Left hindlimb (tissue), 1 donor: ENCODE data around the gene CAB39L.

ENCODE experiments used
- DNase-seq: peaks from one replicate; pipeline ENCODE4 v3.0.0-alpha.2; 2018

Gene CAB39L

DNA sequence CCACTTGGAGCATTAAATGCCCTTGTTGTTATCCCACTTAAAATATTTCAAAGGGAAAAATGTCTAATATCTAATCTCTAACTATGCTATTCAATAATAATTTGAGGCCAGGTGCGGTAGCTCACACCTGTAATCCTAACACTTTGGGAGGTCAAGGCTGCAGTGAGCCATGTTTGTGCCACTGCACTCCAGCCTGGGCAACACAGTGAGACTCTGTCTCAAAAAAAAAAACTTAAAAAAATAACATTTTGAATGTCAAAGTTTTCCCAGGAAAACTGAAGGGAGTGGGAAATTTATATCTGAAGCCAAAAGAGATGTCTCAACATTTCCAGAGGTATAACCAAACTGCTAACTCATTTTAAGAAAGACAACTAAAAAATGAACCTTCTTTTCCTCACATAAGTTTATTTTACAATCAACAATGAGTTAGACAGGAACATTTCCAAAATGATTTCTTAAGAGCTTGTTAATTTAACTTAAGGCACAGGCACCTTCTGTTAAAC, 47.9 kb downstream of the CAB39L start:
- no peak for DNase-seq

DNA sequence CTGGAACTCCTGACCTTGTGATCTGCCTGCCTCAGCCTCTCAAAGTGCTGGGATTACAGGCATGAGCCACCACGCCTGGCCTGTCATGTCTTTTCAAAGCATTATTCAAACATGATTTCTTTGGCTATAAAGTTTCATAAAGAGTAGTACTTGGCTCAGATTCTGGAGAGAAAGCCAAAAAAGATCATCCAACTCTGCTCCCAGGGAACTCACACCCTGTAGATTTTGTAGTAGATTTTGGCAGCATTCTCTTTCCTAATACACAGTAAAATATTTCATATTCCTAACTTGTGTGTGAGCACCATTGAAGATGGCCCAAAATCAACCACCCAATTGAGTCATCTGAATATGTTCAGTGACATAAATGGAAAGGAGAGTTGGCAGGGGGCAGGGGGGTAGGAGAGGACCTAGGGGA, 48.4 kb downstream of the CAB39L start:
- DNase-seq, result peak; percentile 34

- DNase-seq, result no peak
Observed at GRCh38 chr13:49388091-49388635, 55.7 kb downstream of the CAB39L start.

DNA sequence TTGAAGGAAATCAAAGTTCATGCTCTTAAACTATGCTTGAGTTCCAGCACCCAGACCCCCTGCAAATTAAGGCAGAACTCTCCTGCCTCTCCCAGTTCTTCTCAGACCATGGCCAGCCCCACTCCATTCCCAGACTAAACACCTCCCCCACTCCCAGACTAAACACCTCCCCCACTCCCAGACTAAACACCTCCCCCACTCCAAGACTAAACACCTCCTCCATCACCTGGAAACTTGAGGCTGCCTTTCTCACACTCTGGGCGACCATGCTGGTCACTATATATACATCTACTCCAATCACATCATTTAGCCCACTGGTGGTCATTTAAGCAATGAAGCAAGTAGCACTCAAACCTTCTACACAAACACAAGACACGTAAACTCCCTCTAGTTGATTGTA, 57.2 kb downstream of the CAB39L start:
- DNase-seq, result no peak

DNA sequence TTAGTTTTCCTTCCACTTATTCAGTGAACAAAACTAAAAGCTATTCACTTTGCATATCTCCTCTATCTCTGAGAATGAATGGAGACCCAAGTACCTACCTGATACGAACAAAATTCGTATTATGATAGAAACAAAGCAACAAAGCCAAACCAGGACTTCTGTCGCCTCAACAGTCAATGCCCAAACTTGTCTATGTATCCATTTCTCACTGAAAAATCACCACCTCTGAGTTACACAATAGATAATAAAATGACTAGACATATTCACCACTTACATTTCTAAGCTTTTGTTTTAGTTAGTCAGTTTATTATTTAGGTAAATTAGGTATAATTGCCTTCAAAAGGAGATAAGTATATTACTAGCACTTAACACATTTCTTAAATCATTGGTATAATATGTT, 67.7 kb downstream of the CAB39L start:
- no peak for DNase-seq

DNA sequence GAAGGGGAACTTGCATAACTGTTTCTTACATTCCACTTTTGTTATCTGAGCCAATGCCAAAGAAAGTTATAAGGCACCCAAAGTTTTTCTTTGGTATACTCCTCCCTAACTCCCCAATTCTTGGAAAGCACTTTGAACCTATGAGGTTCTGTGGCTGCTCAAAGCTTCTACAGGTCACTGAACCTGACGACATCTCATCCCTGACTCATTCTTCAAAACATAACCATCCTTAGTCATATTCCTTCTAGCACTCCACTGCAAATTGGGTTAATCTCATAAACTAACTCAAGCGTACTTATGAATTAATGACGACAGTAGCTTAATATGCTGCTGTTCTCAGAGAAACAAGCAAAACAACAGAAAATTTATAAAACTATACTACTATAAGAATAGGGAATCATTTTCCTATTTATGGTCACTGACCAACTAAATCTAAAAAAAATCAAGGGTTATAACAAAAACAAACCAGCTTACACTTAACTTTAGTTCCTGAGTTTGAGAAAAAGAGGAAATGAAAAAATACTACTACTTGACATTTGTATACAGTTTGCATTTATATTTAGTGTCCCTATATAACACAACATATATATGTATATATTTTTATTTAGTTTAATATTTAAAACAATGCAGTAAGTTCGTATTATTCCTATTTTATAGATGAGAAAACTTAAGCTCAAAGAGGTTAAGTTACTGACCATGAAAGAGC, 69.1 kb downstream of the CAB39L start:
- DNase-seq, result no peak

GRCh38 chr13:49373716-49374115, 70.1 kb downstream of the CAB39L start:
- DNase-seq, result no peak

- no peak for DNase-seq
Observed at GRCh38 chr13:49371943-49372613, 71.8 kb downstream of the CAB39L start.

- no peak for DNase-seq
Observed at GRCh38 chr13:49370371-49370770, 73.5 kb downstream of the CAB39L start.

GRCh38 chr13:49369866-49370265, 74.0 kb downstream of the CAB39L start:
- DNase-seq, result no peak

DNA sequence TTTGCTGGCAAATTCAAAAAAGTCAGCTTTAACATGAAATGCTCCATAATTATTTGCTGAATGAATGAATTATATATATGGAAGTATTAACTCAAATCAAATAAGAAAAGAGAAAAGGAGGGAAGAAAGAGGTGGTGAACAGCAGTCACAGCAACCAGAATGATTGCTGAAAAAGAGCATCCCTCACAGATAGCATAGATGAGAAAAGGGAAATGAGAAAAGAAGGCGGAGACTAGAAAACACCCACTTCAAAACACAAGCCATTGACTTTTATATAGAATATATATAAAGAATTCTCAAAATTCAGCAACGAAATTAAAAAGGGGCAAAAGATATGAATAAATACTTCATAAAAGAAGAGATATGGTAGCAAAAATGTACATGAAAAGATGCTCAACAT, 75.2 kb downstream of the CAB39L start:
- DNase-seq, result no peak

- no peak for DNase-seq
Observed at GRCh38 chr13:49367640-49368422, 76.0 kb downstream of the CAB39L start.

GRCh38 chr13:49366841-49367240, 77.0 kb downstream of the CAB39L start:
- DNase-seq, result no peak

- DNase-seq, result no peak
Observed at GRCh38 chr13:49357694-49358093, 86.2 kb downstream of the CAB39L start.

DNA sequence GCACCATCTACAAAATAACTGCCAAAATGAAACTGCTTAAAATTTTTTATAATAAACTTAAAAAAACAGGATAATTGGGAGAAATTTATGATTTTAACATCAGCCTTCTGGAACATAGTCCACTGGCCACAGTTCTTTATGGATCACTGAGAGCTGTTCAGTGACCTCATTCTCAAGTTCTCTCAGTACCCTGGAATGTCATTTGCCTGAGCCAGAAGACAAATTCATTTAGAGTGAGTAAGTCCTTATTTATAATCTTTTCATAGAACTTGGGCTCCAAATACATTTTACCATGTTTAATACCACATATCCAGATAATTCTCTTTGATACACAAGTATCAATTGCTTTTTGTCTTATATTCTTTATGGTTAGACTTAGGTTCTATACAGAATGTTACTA, 87.6 kb downstream of the CAB39L start:
- DNase-seq, result no peak

GRCh38 chr13:49354719-49355118, 89.1 kb downstream of the CAB39L start:
- DNase-seq, result no peak

DNA sequence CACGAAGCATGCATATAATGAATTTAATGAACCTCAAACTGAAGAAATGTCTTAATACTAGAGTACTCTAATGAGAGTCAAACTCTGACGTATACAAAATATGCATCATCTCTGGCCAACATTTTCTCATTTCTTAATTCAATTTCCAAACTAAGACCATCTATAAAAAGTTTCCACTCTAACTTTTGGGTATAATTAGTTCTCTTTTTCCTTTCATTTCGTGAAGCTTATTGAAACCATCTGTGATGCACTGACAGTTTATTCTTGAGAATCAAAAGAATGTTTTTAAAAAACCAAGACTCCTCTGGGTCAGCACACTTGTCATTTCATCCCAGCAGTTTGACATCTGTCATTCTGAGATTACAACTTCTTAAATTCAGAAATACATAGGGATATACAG, 90.0 kb downstream of the CAB39L start:
- no peak for DNase-seq

DNA sequence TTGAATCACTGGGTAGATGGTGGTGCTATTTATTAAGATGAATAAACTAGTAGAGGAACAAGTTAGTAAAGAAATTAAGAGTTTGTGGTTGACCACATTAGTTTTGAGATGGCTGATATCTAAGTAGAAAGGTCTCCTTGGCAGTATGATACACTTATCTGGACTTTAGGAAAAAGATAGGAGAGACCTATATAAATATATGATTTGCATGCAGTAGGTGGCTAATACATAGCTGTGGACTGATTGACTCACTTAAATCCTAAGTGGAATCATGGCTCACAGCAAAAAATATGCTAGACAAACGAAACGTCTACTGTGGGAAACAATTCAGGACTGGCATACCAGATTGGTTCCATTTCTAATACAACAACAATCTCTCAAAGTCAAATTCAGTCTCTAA, 92.0 kb downstream of the CAB39L start:
- DNase-seq, result no peak

GRCh38 chr13:49348751-49349150, 95.1 kb downstream of the CAB39L start:
- DNase-seq, result no peak

DNA sequence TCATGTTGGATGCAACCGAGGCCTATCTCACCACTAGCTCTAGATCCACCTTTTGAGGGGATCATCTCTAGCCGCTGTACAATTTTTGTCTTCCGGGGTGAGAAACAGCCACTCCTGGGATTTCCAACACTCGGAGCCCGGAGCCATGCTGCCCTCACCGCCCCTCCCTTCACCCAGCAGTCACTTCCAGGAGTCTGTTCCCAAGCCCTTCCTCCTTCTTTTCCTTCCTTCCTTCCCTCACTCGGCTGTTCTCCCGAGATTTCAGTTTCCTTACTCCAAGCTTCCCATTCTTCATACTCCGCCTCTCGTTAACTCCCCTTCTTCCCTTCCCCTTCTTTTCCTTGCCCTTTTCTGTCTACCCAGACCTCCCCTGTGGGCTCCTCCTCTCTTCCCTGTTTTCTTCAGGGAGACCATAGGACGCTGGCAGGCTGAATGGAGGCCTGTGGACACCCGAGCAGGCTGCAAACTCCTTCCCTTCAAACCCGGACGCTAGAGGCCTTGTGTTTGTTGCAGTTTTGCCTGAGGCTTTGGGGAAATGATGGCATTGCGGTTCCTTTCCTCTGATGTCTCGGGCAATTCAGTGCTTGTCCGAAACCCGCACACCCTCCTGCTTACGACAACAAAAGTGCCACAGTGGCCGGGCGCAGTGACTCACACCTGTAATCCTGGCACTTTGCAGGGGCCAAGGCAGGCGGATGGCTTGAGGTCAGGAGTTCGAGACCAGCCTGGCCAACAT, 96.0 kb downstream of the CAB39L start:
- DNase-seq, result no peak

GRCh38 chr13:49346460-49346859, 97.4 kb downstream of the CAB39L start:
- DNase-seq, result no peak

DNA sequence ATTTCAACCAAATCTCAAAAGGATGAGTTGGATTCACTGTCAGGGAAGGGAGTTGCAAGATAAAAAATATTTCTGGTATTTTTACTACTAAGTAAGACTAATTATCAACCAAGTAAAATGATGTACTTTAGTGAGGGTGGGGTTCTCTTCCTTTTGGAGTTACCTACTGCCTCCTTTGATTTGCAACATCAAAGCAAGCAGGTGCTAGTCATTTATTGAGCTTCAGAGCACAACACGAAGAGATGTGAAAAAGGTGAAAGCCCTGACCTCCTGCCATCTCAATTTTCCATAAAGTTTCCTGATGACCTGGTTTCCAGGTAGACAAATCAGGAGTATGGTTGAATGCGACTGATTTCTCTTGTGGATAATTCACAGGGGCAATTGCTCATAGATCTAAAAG, 100.1 kb downstream of the CAB39L start:
- no peak for DNase-seq

- no peak for DNase-seq
Observed at GRCh38 chr13:49343255-49343654, 100.6 kb downstream of the CAB39L start.
